PC-3 (cell line): Measurements from ENCODE around the gene LENG9. TPM values are rescaled to one million over a fixed set of nuclear protein-coding genes. Genes with fewer than 3 reads are reported as not detected.

Source experiments
- ATAC-seq: fragments of 200-7000 bp; cut with Tn5 transposase; 2 replicates; pipeline ENCODE4 v1.9.1; 2020; ENCODE audit warnings: mild to moderate bottlenecking, moderate library complexity
- BruUV-seq: library from RNA; stranded (reverse); fragments of 400-500 nt; replicated peaks from 2 replicates; lab custom pipeline; 2021; lab: Mats Ljungman, UMichigan
- CTCF ChIA-PET: fragments of 300-600 bp; sonication (Branson Sonifier 250); formaldehyde crosslinking; loops from one replicate; lab custom pipeline; 2022; ENCODE audit warnings: antibody characterized with exemption; lab: Charles Lee
- POLR2A ChIA-PET: fragments of 300-600 bp; sonication (Branson Sonifier 250); formaldehyde crosslinking; loops from one replicate; lab custom pipeline; 2022; ENCODE audit warnings: antibody characterized with exemption; ENCODE audit not compliant: unreplicated experiment; lab: Charles Lee
- DNase-seq: peaks from one replicate; pipeline ENCODE4 v3.0.0-alpha.2; 2015
- H2AFZ ChIP-seq: fragments of 300-600 bp; sonication (generic); 2 replicates; pipeline ENCODE4 v1.6.0; 2016; ENCODE audit warnings: antibody characterized with exemption, low read length
- H3F3A ChIP-seq: fragments of 300-600 bp; sonication (generic); one replicate; pipeline ENCODE4 v1.6.0; 2017; ENCODE audit warnings: antibody characterized with exemption, low read length, control low read depth, mild to moderate bottlenecking; ENCODE audit not compliant: unreplicated experiment
- H3K27ac ChIP-seq: fragments of 300-600 bp; sonication (generic); 2 replicates; pipeline ENCODE4 v1.5.1; 2016; ENCODE audit warnings: mild to moderate bottlenecking, low read length
- H3K27me3 ChIP-seq: fragments of 300-600 bp; sonication (generic); 2 replicates; pipeline ENCODE4 v1.6.1; 2016; ENCODE audit warnings: low read length, mixed read lengths
- H3K36me3 ChIP-seq: fragments of 300-600 bp; sonication (generic); 2 replicates; pipeline ENCODE4 v1.6.1; 2016; ENCODE audit warnings: low read depth, mixed run types, low read length, mixed read lengths
- H3K4me1 ChIP-seq: fragments of 300-600 bp; sonication (generic); 2 replicates; pipeline ENCODE4 v1.5.1; 2016; ENCODE audit warnings: low read length; ENCODE audit not compliant: insufficient read depth
- H3K4me2 ChIP-seq: fragments of 300-600 bp; sonication (generic); 2 replicates; pipeline ENCODE4 v1.6.0; 2016; ENCODE audit warnings: low read length
- H3K4me3 ChIP-seq: fragments of 300-600 bp; sonication (generic); 2 replicates; pipeline ENCODE4 v1.5.1; 2016; ENCODE audit warnings: mild to moderate bottlenecking, low read length, mixed read lengths
- H3K79me2 ChIP-seq: fragments of 300-600 bp; sonication (generic); 2 replicates; pipeline ENCODE4 v1.6.1; 2017; ENCODE audit warnings: low read length, mixed read lengths
- H3K9ac ChIP-seq: fragments of 300-600 bp; sonication (generic); 2 replicates; pipeline ENCODE4 v1.6.0; 2016; ENCODE audit warnings: mild to moderate bottlenecking, low read length
- H3K9me2 ChIP-seq: fragments of 300-600 bp; sonication (generic); replicated peaks from 2 replicates; pipeline ENCODE4 v1.6.1; 2016; ENCODE audit warnings: mixed run types, low read length, mixed read lengths
- H3K9me3 ChIP-seq: fragments of 300-600 bp; sonication (generic); 2 replicates; pipeline ENCODE4 v1.6.1; 2016; ENCODE audit warnings: low read length, mixed read lengths
- H4K20me1 ChIP-seq: fragments of 300-600 bp; sonication (generic); 2 replicates; pipeline ENCODE4 v1.6.1; 2016; ENCODE audit warnings: low read length, mixed read lengths
- EZH2 ChIP-seq: fragments of 300-600 bp; sonication (generic); IDR thresholded peaks from one replicate; pipeline ENCODE4 v1.6.1; 2017; ENCODE audit warnings: antibody characterized with exemption, mild to moderate bottlenecking, low read length; ENCODE audit not compliant: unreplicated experiment
- EZH2phosphoT487 ChIP-seq: fragments of 300-600 bp; sonication (generic); IDR thresholded peaks from 2 replicates; pipeline ENCODE4 v1.6.1; 2018; ENCODE audit warnings: mild to moderate bottlenecking, antibody characterized with exemption, low read length, borderline replicate concordance
- intact Hi-C: fragments of 100-400 bp; cut with micrococcal nuclease; formaldehyde crosslinking; loops from 2 replicates; pipeline ENCODE4 v1.9.0; 2023
- total RNA-seq: library from RNA; depleted of rRNA; stranded (reverse); fragments of >200 nt; gene quantifications from 2 replicates; pipeline ENCODE4 v1.2.3, GENCODE V29; 2014
- TF ChIP-seq, protein P1 (sequence below): fragments of 300-600 bp; sonication (generic); conservative IDR thresholded peaks from 2 replicates; pipeline ENCODE4 v1.5.1; 2017; ENCODE audit warnings: antibody characterized with exemption, low read depth, mild to moderate bottlenecking, low read length

Gene LENG9
- total RNA-seq, 1 experiment from 2014 or later: 7.1 TPM

DNA sequence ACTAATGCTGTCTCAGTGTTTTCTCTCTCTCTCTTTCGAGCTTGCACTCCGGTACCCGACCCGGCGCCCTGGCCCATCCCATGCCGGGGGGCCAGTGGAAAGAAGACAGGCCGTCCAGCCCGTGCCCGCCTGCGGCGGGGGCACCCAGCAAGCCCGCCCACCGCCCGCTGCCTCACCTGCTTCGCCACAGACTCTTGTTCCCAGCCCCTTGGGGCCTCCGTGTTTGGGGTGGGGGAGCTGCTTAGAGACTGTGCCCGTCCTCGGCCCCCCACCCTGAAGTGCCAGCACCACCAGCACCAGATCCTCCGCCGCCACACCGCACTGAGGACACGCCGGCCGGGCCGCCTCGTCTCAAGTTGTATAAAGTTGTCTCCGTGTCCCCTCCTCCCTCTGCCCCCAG lies 2.4 kb downstream of the LENG9 start:
- no peak overlapping the region for H3K4me3 ChIP-seq
- H3K27ac ChIP-seq: no peak overlapping the region
- TF ChIP-seq EZH2phosphoT487: no peak
- TF ChIP-seq, protein P1, sequence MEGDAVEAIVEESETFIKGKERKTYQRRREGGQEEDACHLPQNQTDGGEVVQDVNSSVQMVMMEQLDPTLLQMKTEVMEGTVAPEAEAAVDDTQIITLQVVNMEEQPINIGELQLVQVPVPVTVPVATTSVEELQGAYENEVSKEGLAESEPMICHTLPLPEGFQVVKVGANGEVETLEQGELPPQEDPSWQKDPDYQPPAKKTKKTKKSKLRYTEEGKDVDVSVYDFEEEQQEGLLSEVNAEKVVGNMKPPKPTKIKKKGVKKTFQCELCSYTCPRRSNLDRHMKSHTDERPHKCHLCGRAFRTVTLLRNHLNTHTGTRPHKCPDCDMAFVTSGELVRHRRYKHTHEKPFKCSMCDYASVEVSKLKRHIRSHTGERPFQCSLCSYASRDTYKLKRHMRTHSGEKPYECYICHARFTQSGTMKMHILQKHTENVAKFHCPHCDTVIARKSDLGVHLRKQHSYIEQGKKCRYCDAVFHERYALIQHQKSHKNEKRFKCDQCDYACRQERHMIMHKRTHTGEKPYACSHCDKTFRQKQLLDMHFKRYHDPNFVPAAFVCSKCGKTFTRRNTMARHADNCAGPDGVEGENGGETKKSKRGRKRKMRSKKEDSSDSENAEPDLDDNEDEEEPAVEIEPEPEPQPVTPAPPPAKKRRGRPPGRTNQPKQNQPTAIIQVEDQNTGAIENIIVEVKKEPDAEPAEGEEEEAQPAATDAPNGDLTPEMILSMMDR: no peak
- TF ChIP-seq EZH2: no peak
- H3K4me2 ChIP-seq: no peak overlapping the region
- POLR2A ChIA-PET: no interaction called here
- H3K27me3 ChIP-seq: no peaks in the 10 kb centered on the region
- BruUV-seq: no TSS peak
- no peak overlapping the region for H2AFZ ChIP-seq
- H3K9ac ChIP-seq: no peak overlapping the region
- CTCF ChIA-PET: interaction anchor here (0.6 kb wide), 1 partner anchor 31 kb away, joined by 7 read pairs; no protein-coding TSS in a partner anchor
- peaks cover 45% of the 10 kb centered on the region for H3K36me3 ChIP-seq
- no peaks in the 10 kb centered on the region for H3K9me3 ChIP-seq
- DNase-seq (no peak), ATAC-seq (no peak)
- H3K79me2 ChIP-seq: peaks cover 58% of the 10 kb centered on the region
- H4K20me1 ChIP-seq: peaks cover 24% of the 10 kb centered on the region
- H3K4me1 ChIP-seq: peaks cover 16% of the 10 kb centered on the region
- no peaks in the 10 kb centered on the region for H3K9me2 ChIP-seq
- intact Hi-C loops: no loop called here
- no peaks in the 10 kb centered on the region for H3F3A ChIP-seq

DNA sequence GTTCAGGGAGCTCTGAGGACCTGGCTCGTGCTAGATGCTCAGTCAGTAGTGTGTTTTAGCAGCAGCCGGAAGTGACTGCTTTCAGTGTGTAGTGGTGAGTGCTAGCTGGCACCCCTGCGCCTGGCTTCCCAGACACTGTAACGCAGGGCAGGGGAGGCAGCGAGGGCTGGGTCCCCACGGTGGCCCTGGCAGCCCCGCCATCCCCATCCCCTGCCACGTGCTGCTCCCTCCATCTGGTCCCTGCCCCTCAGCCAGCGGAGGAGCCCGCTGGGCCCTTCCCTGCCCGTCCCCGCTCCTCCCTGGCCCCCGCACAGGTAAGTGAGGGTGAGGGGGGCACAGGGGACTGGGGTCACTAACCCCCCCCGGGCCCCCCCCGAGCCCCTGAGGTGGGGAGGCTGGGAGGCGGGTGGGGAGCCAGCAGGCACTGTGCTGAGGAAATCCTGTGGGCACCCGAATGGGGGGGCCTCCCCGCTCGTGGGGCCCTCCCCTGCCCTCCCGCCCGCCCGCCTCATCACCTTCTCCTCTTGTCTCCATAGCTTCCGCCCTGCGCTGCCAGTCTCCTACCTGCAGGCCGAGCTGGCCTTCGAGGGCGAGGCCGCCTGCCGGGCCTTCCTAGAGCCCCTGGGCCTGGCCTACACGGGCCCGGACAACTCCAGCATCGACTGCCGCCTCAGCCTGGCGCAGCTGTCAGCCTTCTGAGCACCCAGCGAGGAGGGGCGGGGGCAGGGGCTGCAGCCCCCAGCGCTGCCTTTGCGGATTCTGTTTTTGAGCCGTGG lies 3.2 kb downstream of the LENG9 start:
- Histone ChIP-seq H4K20me1 (peaks cover 24% of the 10 kb centered on the region), H3K27ac (no peak overlapping the region), H3K4me2 (no peak overlapping the region)

More for the DNA sequence above, 3.2 kb downstream of the LENG9 start:
- no TSS peak for BruUV-seq
- TF ChIP-seq EZH2 (no peak), EZH2phosphoT487 (no peak)
- TF ChIP-seq, protein P1: no peak
- Histone ChIP-seq H3K4me1 (peaks cover 16% of the 10 kb centered on the region), H3K4me3 (no peak overlapping the region), H3K9ac (no peak overlapping the region), H3K36me3 (peaks cover 53% of the 10 kb centered on the region), H3K27me3 (no peaks in the 10 kb centered on the region), H3K9me3 (no peaks in the 10 kb centered on the region), H3K9me2 (no peaks in the 10 kb centered on the region), H2AFZ (no peak overlapping the region), H3K79me2 (peaks cover 58% of the 10 kb centered on the region), H3F3A (no peaks in the 10 kb centered on the region)
- POLR2A ChIA-PET: no interaction called here
- intact Hi-C loops: no loop called here
- DNase-seq (no peak), ATAC-seq (no peak)
- CTCF ChIA-PET: no interaction called here
